ENCODE results near the gene CTSS.
"Not testable (repeated sequence)": the region's sequence is repeated elsewhere in the genome, so short reads cannot be mapped to it uniquely, and the experiment has no call there.

Gene CTSS

GRCh38 chr1:150720098-150720497, 45.5 kb downstream of the CTSS start:
- no peak for TF ChIP-seq MYC (IDR thresholded peaks at IDR 0.05; ENCODE audit: low read depth, low read length)
- TF ChIP-seq, protein P1, sequence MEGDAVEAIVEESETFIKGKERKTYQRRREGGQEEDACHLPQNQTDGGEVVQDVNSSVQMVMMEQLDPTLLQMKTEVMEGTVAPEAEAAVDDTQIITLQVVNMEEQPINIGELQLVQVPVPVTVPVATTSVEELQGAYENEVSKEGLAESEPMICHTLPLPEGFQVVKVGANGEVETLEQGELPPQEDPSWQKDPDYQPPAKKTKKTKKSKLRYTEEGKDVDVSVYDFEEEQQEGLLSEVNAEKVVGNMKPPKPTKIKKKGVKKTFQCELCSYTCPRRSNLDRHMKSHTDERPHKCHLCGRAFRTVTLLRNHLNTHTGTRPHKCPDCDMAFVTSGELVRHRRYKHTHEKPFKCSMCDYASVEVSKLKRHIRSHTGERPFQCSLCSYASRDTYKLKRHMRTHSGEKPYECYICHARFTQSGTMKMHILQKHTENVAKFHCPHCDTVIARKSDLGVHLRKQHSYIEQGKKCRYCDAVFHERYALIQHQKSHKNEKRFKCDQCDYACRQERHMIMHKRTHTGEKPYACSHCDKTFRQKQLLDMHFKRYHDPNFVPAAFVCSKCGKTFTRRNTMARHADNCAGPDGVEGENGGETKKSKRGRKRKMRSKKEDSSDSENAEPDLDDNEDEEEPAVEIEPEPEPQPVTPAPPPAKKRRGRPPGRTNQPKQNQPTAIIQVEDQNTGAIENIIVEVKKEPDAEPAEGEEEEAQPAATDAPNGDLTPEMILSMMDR (IDR thresholded peaks at IDR 0.05; ENCODE audit: low read depth, low read length) = no peak
- TF ChIP-seq MAX (IDR thresholded peaks at IDR 0.05; ENCODE audit: low read depth, low read length) = no peak
- TF ChIP-seq POLR2A (IDR thresholded peaks at IDR 0.05; ENCODE audit: extremely low read depth, insufficient read length) = no peak
- no peak for DNase-seq (ENCODE audit: low read depth)
- H3K4me3 ChIP-seq (ENCODE audit: low read depth, low read length) = no peak overlapping the region

DNA sequence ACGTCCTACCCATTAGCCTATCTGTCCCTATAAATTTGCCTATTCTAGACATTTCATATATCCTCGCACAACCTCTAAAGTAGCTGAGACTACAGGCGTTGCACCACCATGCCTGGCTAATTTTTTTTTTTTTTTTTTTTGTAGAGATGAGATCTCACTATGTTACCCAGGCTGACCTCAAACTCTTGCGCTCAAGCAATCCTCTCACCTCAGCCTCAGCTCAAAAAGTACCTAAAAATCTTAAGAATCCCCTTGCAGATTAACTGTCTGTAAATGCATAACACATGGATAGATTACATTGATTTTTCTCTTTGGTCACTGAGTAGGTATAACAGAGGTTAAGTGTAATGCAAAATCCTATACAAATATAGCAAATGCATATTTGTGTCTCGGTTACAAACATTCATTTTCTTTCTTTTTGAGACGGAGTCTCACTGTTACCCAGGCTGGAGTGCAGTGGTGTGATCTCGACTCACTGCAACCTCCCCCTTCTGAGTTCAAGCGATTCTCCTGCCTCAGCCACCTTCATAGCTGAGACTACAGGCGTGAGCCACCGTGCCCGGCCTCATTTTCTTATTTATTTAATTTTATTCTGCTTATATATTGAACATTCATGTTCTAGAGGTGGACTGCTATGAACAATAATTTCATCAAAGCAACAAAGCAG, 47.2 kb downstream of the CTSS start:
- TF ChIP-seq MAX (IDR thresholded peaks at IDR 0.05; ENCODE audit: low read depth, low read length) (no peak), MYC (IDR thresholded peaks at IDR 0.05; ENCODE audit: low read depth, low read length) (no peak), POLR2A (IDR thresholded peaks at IDR 0.05; ENCODE audit: extremely low read depth, insufficient read length) (no peak)
- TF ChIP-seq, protein P1 (IDR thresholded peaks at IDR 0.05; ENCODE audit: low read depth, low read length) = no peak
- DNase-seq (ENCODE audit: low read depth) = no peak
- H3K4me3 ChIP-seq (ENCODE audit: low read depth, low read length) = no peak overlapping the region

DNA sequence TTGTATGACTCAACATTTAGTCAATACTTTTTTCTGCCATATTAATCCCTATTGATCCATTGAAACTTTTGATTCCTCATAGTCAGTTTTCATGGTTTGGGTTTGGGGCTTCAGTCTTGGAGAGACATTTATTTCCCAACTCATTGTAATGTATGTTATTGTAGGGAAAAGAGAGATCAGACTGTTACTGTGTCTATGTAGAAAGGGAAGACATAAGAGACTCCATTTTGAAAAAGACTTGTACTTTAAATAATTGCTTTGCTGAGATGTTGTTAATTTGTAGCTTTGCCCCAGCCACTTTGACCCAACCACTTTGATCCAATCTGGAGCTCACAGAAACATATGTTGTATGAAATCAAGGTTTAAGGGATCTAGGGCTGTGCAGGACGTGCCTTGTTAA, 56.5 kb downstream of the CTSS start:
- H3K4me3 ChIP-seq (ENCODE audit: low read depth, low read length); DNase-seq (ENCODE audit: low read depth): not testable (repeated sequence)

DNA sequence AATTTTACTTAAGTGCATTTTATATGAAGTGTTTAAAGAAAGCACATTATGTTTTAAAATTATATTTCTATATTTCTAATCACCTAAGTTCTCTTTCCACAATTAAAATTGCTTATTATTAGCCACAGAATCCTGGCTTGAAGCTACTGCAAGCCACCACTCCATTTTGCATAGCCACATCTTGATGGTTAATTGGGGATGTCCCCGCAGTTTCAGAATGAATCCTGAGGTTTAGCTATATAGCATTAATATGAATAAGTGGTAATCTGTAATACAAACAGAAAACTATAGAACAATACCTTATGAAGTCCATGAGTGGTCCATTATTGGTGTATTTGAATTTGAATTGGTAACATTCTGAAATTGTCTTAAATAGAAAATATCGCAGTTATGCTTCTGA, 57.0 kb downstream of the CTSS start:
- H3K4me3 ChIP-seq (ENCODE audit: low read depth, low read length) = no peak overlapping the region
- TF ChIP-seq, protein P1 (IDR thresholded peaks at IDR 0.05; ENCODE audit: low read depth, low read length) = no peak
- TF ChIP-seq POLR2A (IDR thresholded peaks at IDR 0.05; ENCODE audit: extremely low read depth, insufficient read length) = no peak
- no peak for TF ChIP-seq MAX (IDR thresholded peaks at IDR 0.05; ENCODE audit: low read depth, low read length)
- no peak for TF ChIP-seq MYC (IDR thresholded peaks at IDR 0.05; ENCODE audit: low read depth, low read length)
- no peak for DNase-seq (ENCODE audit: low read depth)

GRCh38 chr1:150706091-150706490, 59.5 kb downstream of the CTSS start:
- TF ChIP-seq MAX (IDR thresholded peaks at IDR 0.05; ENCODE audit: low read depth, low read length) (no peak), POLR2A (IDR thresholded peaks at IDR 0.05; ENCODE audit: extremely low read depth, insufficient read length) (no peak), MYC (IDR thresholded peaks at IDR 0.05; ENCODE audit: low read depth, low read length) (no peak)
- TF ChIP-seq, protein P1 (IDR thresholded peaks at IDR 0.05; ENCODE audit: low read depth, low read length) = no peak
- DNase-seq (ENCODE audit: low read depth) = no peak
- H3K4me3 ChIP-seq (ENCODE audit: low read depth, low read length) = no peak overlapping the region

- TF ChIP-seq MYC (IDR thresholded peaks at IDR 0.05; ENCODE audit: low read depth, low read length) (no peak), MAX (IDR thresholded peaks at IDR 0.05; ENCODE audit: low read depth, low read length) (no peak), POLR2A (IDR thresholded peaks at IDR 0.05; ENCODE audit: extremely low read depth, insufficient read length) (no peak)
- TF ChIP-seq, protein P1 (IDR thresholded peaks at IDR 0.05; ENCODE audit: low read depth, low read length) = no peak
- no peak for DNase-seq (ENCODE audit: low read depth)
Measured at GRCh38 chr1:150703427-150703826, 62.2 kb downstream of the CTSS start.

More at GRCh38 chr1:150703427-150703826, 62.2 kb downstream of the CTSS start:
- H3K4me3 ChIP-seq (ENCODE audit: low read depth, low read length) = no peak overlapping the region

Data from NB4 (cell line).